Measurements from ENCODE around the gene IL1RAP.

- TF ChIP-seq CTCF (IDR thresholded peaks at IDR 0.05; ENCODE audit: low read depth, low read length): no peak
- no peak for TF ChIP-seq POLR2A (IDR thresholded peaks at IDR 0.05; ENCODE audit: extremely low read depth, insufficient read length)
- no peak for TF ChIP-seq MAX (IDR thresholded peaks at IDR 0.05; ENCODE audit: low read depth, low read length)
Measured at GRCh38 chr3:190695994-190696393, 182.1 kb downstream of the IL1RAP start.
